PFSK-1 (cell line): ENCODE data around the gene BRAF.

ENCODE experiments used
- FOXP2 ChIP-seq: optimal IDR thresholded peaks from 2 replicates; pipeline ENCODE3; 2011; ENCODE audit warnings: borderline replicate concordance, control low read depth, inconsistent platforms; ENCODE audit not compliant: insufficient read depth; ENCODE audit errors: extremely low read length, extremely low read depth
- POLR2AphosphoS5 ChIP-seq: IDR thresholded peaks from 2 replicates; pipeline ENCODE4 v1.6.1; 2012; ENCODE audit warnings: low read depth, mild to moderate bottlenecking, control low read depth, low read length, moderate library complexity
- SIN3A ChIP-seq: IDR thresholded peaks from 2 replicates; pipeline ENCODE4 v1.6.1; 2012; ENCODE audit warnings: mild to moderate bottlenecking, low read length, moderate library complexity, borderline replicate concordance; ENCODE audit not compliant: insufficient read depth

DNA sequence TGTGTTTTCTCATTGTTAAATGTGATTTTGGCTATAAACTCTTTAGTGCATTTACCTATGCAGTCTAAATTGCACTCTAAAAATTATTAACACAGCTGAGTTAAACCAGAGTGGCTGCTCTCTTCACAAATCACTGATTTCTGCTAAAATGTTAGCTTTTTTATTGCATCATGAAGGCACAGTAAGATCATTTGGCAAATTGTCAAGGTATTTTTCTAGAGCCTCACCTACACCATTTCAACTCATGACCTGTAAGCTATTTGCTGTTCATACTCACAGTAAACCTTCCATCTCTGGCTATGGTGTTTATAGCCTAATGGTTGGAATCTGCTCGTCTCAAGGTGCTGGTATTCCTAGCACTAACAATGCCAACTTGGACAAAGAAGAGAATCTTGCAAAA, 202.5 kb downstream of the BRAF start:
- TF ChIP-seq POLR2AphosphoS5 (no peak), SIN3A (no peak), FOXP2 (no peak)
